NB4 (cell line): ENCODE measurements around the gene CHAMP1.

Source experiments
- DNase-seq: peaks from one replicate; pipeline ENCODE4 v3.0.0; 2010; ENCODE audit warnings: low read depth
- H3K4me3 ChIP-seq: one replicate; pipeline ENCODE4 v1.5.1; 2011; ENCODE audit warnings: mild to moderate bottlenecking, low read depth, low read length, moderate library complexity
- CTCF ChIP-seq: IDR thresholded peaks from one replicate; pipeline ENCODE4 v1.5.1; 2012; ENCODE audit warnings: low read depth, low read length
- MAX ChIP-seq: IDR thresholded peaks from 2 replicates; pipeline ENCODE4 v1.6.1; 2011; ENCODE audit warnings: low read depth, low read length
- MYC ChIP-seq: IDR thresholded peaks from 2 replicates; pipeline ENCODE4 v1.6.1; 2011; ENCODE audit warnings: low read depth, low read length
- POLR2A ChIP-seq: IDR thresholded peaks from 2 replicates; pipeline ENCODE4 v1.6.1; 2011; ENCODE audit warnings: mild to moderate bottlenecking; ENCODE audit not compliant: insufficient read length; ENCODE audit errors: extremely low read depth

The CHAMP1 gene

GRCh38 chr13:114321256-114321655 is 7.0 kb downstream of the CHAMP1 start:
- no peak for DNase-seq
- H3K4me3 ChIP-seq: no peak overlapping the region
- TF ChIP-seq CTCF (no peak), MAX (no peak)

- no peak overlapping the region for H3K4me3 ChIP-seq
- no peak for DNase-seq
- no peak for TF ChIP-seq CTCF
- TF ChIP-seq MYC: no peak
- TF ChIP-seq MAX: no peak
- no peak for TF ChIP-seq POLR2A
Observed at GRCh38 chr13:114323349-114323748, 9.0 kb downstream of the CHAMP1 start.

GRCh38 chr13:114324334-114324733 is 10.0 kb downstream of the CHAMP1 start:
- no peak for DNase-seq
- TF ChIP-seq MYC (no peak), CTCF (no peak), POLR2A (no peak)
- H3K4me3 ChIP-seq: no peak overlapping the region

GRCh38 chr13:114325729-114326128 is 11.4 kb downstream of the CHAMP1 start:
- TF ChIP-seq MAX (no peak), MYC (0 out of 2 replicates have a peak, but pooled peaks have one; percentile 28), CTCF (no peak)
- no peak overlapping the region for H3K4me3 ChIP-seq
- peak; percentile 45 for DNase-seq

- H3K4me3 ChIP-seq: no peak overlapping the region
- DNase-seq: no peak
- no peak for TF ChIP-seq MAX
- no peak for TF ChIP-seq MYC
- no peak for TF ChIP-seq CTCF
- TF ChIP-seq POLR2A: no peak
Observed at GRCh38 chr13:114328034-114328433, 13.7 kb downstream of the CHAMP1 start.

- no peak for DNase-seq
- H3K4me3 ChIP-seq: no peak overlapping the region
- TF ChIP-seq MYC: no peak
- no peak for TF ChIP-seq MAX
- no peak for TF ChIP-seq POLR2A
- TF ChIP-seq CTCF: no peak
Observed at GRCh38 chr13:114328595-114328994, 14.3 kb downstream of the CHAMP1 start.
